Ecto neural progenitor cell (in vitro differentiated cells): ENCODE measurements around the gene MACROD2.
"Not testable (repeated sequence)": the region's sequence is repeated elsewhere in the genome, so short reads cannot be mapped to it uniquely, and the experiment has no call there.

Source experiments
- DNase-seq: peaks from one replicate; pipeline ENCODE4 v3.0.0-alpha.2; 2018; ENCODE audit warnings: low spot score

The MACROD2 gene

GRCh38 chr20:14916360-14916920 lies 921.1 kb downstream of the MACROD2 start:
- DNase-seq = no peak

- no peak for DNase-seq
Observed at GRCh38 chr20:14918281-14918680, 923.0 kb downstream of the MACROD2 start.

- DNase-seq = no peak
Observed at GRCh38 chr20:14918976-14919375, 923.7 kb downstream of the MACROD2 start.

GRCh38 chr20:14919501-14920081 lies 924.3 kb downstream of the MACROD2 start:
- no peak for DNase-seq

- DNase-seq = no peak
Observed at GRCh38 chr20:14921513-14921912, 926.2 kb downstream of the MACROD2 start.

- no peak for DNase-seq
Observed at GRCh38 chr20:14922503-14923267, 927.4 kb downstream of the MACROD2 start.

- no peak for DNase-seq
Observed at GRCh38 chr20:14924433-14924832, 929.1 kb downstream of the MACROD2 start.

GRCh38 chr20:14925300-14925699 lies 930.0 kb downstream of the MACROD2 start:
- no peak for DNase-seq

- DNase-seq = not testable (repeated sequence)
Observed at GRCh38 chr20:14926436-14926835, 931.1 kb downstream of the MACROD2 start.

GRCh38 chr20:14928083-14928482 lies 932.8 kb downstream of the MACROD2 start:
- DNase-seq = no peak

GRCh38 chr20:14929388-14929787 lies 934.1 kb downstream of the MACROD2 start:
- DNase-seq = no peak

GRCh38 chr20:14932040-14932439 lies 936.7 kb downstream of the MACROD2 start:
- no peak for DNase-seq

GRCh38 chr20:14935285-14935684 lies 940.0 kb downstream of the MACROD2 start:
- no peak for DNase-seq

- no peak for DNase-seq
Observed at GRCh38 chr20:14937021-14937420, 941.7 kb downstream of the MACROD2 start.

GRCh38 chr20:14937846-14938245 lies 942.5 kb downstream of the MACROD2 start:
- no peak for DNase-seq

- no peak for DNase-seq
Observed at GRCh38 chr20:14947536-14947935, 952.2 kb downstream of the MACROD2 start.

- no peak for DNase-seq
Observed at GRCh38 chr20:14947946-14948345, 952.6 kb downstream of the MACROD2 start.

GRCh38 chr20:14948416-14948815 lies 953.1 kb downstream of the MACROD2 start:
- no peak for DNase-seq

- DNase-seq = no peak
Observed at GRCh38 chr20:14950633-14951032, 955.3 kb downstream of the MACROD2 start.

GRCh38 chr20:14951105-14951504 lies 955.8 kb downstream of the MACROD2 start:
- DNase-seq = no peak

- no peak for DNase-seq
Observed at GRCh38 chr20:14951707-14952418, 956.5 kb downstream of the MACROD2 start.

GRCh38 chr20:14953736-14954135 lies 958.4 kb downstream of the MACROD2 start:
- DNase-seq = no peak

GRCh38 chr20:14955399-14955798 lies 960.1 kb downstream of the MACROD2 start:
- DNase-seq = no peak
